GM21737 (cell line): Measurements from ENCODE around the gene IL1RAPL2.
"Not testable (repeated sequence)": the region's sequence is repeated elsewhere in the genome, so short reads cannot be mapped to it uniquely, and the experiment has no call there.

Experiments
- ATAC-seq: cut with Tn5 transposase; IDR thresholded peaks from one replicate; pipeline ENCODE4 v1.9.1; 2021; ENCODE audit warnings: mild to moderate bottlenecking, moderate library complexity; ENCODE audit not compliant: unreplicated experiment

IL1RAPL2 gene

GRCh38 chrX:104669063-104669462 is 103.1 kb downstream of the IL1RAPL2 start:
- no peak for ATAC-seq

- no peak for ATAC-seq
Observed at GRCh38 chrX:104670051-104670450, 104.1 kb downstream of the IL1RAPL2 start.

- not testable (repeated sequence) for ATAC-seq
Observed at GRCh38 chrX:104677517-104677916, 111.5 kb downstream of the IL1RAPL2 start.

- ATAC-seq: no peak
Observed at GRCh38 chrX:104679175-104679574, 113.2 kb downstream of the IL1RAPL2 start.

DNA sequence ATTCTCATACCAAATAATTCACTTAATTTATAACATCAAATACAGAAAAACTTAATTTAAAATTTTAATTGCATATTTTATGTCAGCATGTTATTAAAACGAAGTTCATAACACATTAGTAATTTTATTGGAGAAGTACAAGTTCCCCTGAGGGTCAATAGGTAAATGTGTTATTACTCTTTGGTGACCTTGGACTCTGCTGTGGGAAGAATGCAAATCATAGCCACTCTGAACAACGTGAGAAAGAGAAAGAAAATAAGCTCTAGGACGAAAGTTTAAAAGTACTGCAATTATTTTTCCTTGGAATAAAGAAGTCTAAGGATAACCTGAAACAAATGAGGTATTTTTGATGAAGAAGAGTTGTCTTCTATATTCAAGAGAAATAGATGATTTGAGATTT is 115.2 kb downstream of the IL1RAPL2 start:
- ATAC-seq: no peak

DNA sequence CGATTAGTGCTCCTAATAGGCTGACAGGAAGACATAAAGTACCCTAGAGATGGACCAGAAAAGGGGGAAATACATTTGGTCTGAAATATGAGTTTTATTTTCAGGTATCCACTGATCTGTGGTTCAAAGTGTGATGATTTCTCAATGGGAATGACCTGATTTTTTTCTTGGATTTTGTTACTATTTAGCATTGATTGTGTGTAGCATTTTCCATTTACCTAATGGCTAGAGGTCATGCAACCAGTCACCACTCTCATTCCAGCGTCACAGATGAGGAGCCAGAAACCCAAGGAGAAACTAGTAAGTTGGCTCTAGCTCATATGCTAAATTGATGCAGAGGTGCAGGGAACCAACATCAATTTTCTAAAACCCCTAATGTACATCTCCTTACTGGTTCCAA is 118.1 kb downstream of the IL1RAPL2 start:
- no peak for ATAC-seq

DNA sequence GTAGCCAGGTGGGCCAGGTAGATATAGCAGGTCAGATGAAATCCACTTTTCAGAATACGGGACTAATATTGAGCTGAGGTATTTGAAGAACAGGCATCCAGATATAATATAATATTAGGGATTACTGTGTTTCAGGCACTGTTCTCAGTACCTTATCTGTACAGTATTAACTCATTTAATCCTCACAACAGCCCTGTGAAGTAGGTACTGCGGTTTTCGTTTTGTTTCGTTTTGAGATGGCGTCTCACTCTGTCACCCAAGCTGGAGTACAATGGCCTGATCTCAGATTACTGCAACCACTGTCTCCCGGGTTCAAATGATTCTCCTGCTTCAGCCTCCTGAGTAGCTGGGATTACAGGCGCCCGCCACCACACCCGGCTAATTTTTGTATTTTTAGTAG is 129.6 kb downstream of the IL1RAPL2 start:
- no peak for ATAC-seq

DNA sequence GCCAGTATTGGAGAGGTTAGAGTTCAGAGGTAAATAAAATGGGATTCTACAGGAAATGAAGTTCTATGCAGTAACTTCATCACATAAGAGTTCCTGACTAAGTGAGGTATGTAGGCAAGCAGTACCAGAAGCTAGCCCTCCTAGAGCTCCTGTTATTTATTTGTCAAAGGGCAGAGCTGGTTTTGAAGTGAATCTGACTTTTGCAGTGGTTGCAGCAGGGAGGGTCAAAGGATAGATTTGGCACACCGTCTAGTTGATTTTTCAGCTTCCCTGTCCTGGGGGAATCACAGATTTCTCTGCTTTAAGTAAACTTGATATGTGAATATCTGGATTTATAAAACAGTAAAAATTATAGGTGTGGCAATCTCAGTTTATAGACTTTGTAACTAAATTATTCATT is 130.7 kb downstream of the IL1RAPL2 start:
- no peak for ATAC-seq

- ATAC-seq: no peak
Observed at GRCh38 chrX:104697294-104697693, 131.3 kb downstream of the IL1RAPL2 start.

DNA sequence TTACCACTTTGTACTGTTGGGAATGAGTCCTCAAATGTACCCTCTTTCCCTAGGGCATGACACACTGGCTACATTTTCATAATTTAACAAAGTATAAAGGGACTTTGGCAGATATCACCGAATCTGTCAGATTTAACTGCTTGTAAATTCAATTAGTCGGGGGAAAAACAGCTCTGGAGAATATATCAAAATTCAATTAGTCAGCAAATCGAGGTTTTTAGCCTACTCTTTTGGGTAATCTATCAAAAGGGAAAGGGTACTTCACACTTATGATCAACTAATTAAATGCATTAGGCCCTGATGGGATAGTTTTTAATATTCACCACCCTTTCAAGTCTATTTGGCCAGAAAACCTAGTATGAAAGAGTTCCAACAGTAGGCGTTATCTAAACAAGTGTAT is 141.0 kb downstream of the IL1RAPL2 start:
- no peak for ATAC-seq

- no peak for ATAC-seq
Observed at GRCh38 chrX:104707572-104707971, 141.6 kb downstream of the IL1RAPL2 start.

DNA sequence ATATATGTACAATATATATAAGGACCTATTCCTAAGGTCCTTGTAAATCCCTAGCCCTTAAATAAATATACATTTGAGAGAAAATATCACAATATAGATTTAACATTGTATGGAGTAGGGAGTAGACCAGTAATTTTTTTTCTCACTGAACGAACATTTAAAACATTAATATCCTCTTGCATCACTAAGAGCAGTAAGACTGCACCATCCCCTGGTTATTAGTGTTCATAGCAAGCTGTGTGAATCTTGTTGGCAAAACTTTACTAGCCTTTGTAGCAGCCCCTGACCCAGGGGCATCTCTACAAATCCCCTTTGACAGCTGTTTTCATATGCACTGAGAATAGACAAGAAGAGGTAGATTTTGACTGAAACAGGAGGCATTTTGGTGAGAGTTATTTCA is 146.5 kb downstream of the IL1RAPL2 start:
- ATAC-seq: no peak

GRCh38 chrX:104721854-104722253 is 155.9 kb downstream of the IL1RAPL2 start:
- ATAC-seq: no peak

DNA sequence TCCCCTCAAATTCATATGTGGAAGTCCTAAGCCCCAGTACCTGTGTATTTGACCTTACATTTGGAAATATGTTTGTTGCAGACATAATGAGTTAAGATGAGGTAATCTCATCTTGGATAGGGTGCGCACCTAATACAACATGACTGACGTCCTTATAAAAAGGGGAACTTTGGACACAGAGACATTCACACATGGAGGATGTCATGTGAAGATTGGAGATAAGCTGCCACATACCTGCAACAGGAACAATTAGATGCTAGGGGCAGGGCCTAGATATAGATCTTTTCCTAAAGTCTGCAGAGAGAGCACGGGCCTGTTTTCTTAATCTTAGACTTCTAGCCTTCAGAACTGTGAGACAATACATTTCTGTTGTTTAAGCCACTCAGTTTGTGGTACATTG is 162.5 kb downstream of the IL1RAPL2 start:
- ATAC-seq: no peak

- no peak for ATAC-seq
Observed at GRCh38 chrX:104742355-104742754, 176.4 kb downstream of the IL1RAPL2 start.

GRCh38 chrX:104745152-104745551 is 179.2 kb downstream of the IL1RAPL2 start:
- no peak for ATAC-seq

- ATAC-seq: no peak
Observed at GRCh38 chrX:104749951-104750610, 184.1 kb downstream of the IL1RAPL2 start.

DNA sequence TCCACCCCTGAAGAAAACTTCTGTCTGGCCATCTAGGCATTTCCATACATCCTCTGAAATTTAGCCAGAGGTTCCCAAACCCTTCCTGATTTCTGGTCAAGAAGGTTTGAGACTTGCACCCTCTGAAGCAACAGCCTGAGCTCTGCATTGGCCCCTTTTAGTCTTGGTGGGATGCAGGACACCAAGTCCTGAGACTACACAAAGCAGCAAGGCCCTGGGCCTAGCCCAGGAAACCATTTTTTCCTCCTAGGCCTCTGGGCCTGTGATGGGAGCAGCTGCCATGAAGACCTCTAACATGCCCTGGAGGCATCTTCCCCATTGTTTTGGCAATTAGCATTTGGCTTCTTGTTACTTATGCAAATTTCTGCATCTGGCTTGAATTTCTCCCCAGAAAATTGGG is 196.6 kb downstream of the IL1RAPL2 start:
- ATAC-seq: no peak

DNA sequence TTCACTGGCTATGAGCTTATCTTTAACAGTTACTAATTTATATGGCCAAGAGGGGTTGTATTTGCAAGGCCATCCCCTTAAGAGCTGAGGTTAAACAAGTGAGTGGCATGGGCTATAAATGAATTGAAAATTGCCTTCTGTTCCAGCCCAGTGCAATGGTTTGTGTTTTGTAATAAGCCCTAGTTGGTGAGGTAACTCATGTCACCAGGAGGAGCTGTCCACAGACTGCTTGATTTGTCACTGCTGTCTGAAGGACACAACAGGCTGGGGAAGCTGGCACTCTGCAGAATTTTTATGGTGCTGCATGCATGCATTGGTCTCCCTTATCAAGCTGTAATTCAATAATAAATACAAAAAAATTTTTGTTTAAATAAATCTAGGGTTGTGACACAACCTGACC is 223.8 kb downstream of the IL1RAPL2 start:
- no peak for ATAC-seq

- ATAC-seq: no peak
Observed at GRCh38 chrX:104795804-104796203, 229.8 kb downstream of the IL1RAPL2 start.

- ATAC-seq: no peak
Observed at GRCh38 chrX:104803219-104803618, 237.2 kb downstream of the IL1RAPL2 start.

DNA sequence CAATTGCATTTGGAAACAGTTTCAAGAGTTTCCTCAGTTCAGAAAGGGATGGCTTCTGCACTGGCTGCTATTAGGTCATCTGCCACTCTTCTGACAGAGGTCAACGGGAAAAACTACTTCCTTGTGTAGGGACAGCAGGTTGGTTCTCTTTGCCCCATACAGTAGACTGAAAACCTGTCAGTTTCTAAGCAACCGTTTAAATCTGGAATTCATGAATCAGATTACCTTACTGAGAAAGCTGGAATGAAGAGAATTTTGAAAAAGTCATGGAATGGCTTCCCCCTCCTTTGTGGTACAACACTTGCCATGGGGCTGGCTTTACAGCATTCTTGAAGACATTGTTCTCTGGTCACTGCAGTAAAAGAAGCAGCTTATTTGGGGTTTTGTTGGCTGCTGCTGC is 240.3 kb downstream of the IL1RAPL2 start:
- no peak for ATAC-seq

GRCh38 chrX:104833401-104833800 is 267.4 kb downstream of the IL1RAPL2 start:
- ATAC-seq: no peak
